Endothelial cell of umbilical vein (primary cell): ENCODE results near the gene C1orf35. TPM values are rescaled to one million over a fixed set of nuclear protein-coding genes. Genes with fewer than 3 reads are reported as not detected.
A peak's percentile ranks its signal among the peaks of the same experiment; 100 is the strongest.

Source experiments
- BruUV-seq: library from RNA; stranded (reverse); fragments of 400-500 nt; replicated peaks from 2 replicates; lab custom pipeline; 2021; lab: Mats Ljungman, UMichigan
- CTCF ChIA-PET: fragments of 300-600, 350-600 bp; sonication (Branson Sonifier 250); formaldehyde crosslinking; loops from one replicate; lab custom pipeline; 2021; ENCODE audit warnings: antibody characterized with exemption, inconsistent platforms; lab: Charles Lee
- POLR2A ChIA-PET: fragments of 300-600, 350-600 bp; sonication (Branson Sonifier 250); formaldehyde crosslinking; loops from one replicate; lab custom pipeline; 2021; ENCODE audit warnings: antibody characterized with exemption, inconsistent platforms; lab: Charles Lee
- DNase-seq: peaks from one replicate; pipeline ENCODE4 v3.0.0-alpha.2; 2011; ENCODE audit warnings: low read depth, low spot score
- FAIRE-seq: peaks from 2 replicates; lab custom pipeline; 2011; peaks lifted over from hg19 to GRCh38; lab: Jason Lieb, UNC
- H2AFZ ChIP-seq: 2 replicates; pipeline ENCODE4 v1.6.0; 2012; ENCODE audit warnings: low read depth, low read length, control low read depth, inconsistent platforms
- H3K27ac ChIP-seq: 2 replicates; pipeline ENCODE4 v1.5.1; 2011; ENCODE audit warnings: low read depth, mild to moderate bottlenecking, control low read depth, low read length, moderate library complexity; ENCODE audit not compliant: insufficient read depth
- H3K27me3 ChIP-seq, 2 experiments: 2 replicates each; pipeline versions ENCODE4 v1.6.0 to v1.6.1; 2011; ENCODE audit warnings: low read length in 2 of 2, mixed read lengths in 1 of 2; ENCODE audit not compliant: control insufficient read depth in 2 of 2, insufficient read depth in 2 of 2
- H3K36me3 ChIP-seq, 2 experiments: 2 replicates in 1 of 2; 3 replicates in 1 of 2; pipeline ENCODE4 v1.5.1; 2011; ENCODE audit warnings: low read length in 2 of 2, mild to moderate bottlenecking in 1 of 2, moderate library complexity in 1 of 2; ENCODE audit not compliant: control insufficient read depth in 2 of 2, insufficient read depth in 2 of 2; ENCODE audit errors: extremely low read depth in 1 of 2
- H3K4me1 ChIP-seq: 3 replicates; pipeline ENCODE4 v1.5.1; 2011; ENCODE audit warnings: mild to moderate bottlenecking, low read length; ENCODE audit not compliant: control insufficient read depth, insufficient read depth; ENCODE audit errors: extremely low read depth
- H3K4me2 ChIP-seq: 2 replicates; pipeline ENCODE4 v1.6.1; 2011; ENCODE audit warnings: low read length, control low read depth, mixed read lengths; ENCODE audit not compliant: insufficient read depth
- H3K4me3 ChIP-seq, 3 experiments: fragments of 200-600 bp in 1 of 3; sonication (generic), shearing (Covaris generic) in 1 of 3; replicated peaks in 1 of 3; 2 replicates each; pipeline ENCODE4 v1.5.1; 2011 to 2016; ENCODE audit warnings: control low read depth in 3 of 3, low read length in 3 of 3, mild to moderate bottlenecking in 2 of 3, inconsistent platforms in 1 of 3, low read depth in 1 of 3, moderate library complexity in 1 of 3; ENCODE audit not compliant: insufficient read depth in 1 of 3
- H3K79me2 ChIP-seq: 2 replicates; pipeline ENCODE4 v1.6.0; 2012; ENCODE audit warnings: low read length, inconsistent platforms; ENCODE audit not compliant: control insufficient read depth, insufficient read depth
- H3K9ac ChIP-seq: replicated peaks from 2 replicates; pipeline ENCODE3; 2011; ENCODE audit warnings: low read length, control low read depth; ENCODE audit not compliant: insufficient read depth; ENCODE audit errors: extremely low read depth
- H3K9me1 ChIP-seq: replicated peaks from 3 replicates; pipeline ENCODE4 v1.6.0; 2011; ENCODE audit warnings: mild to moderate bottlenecking, low read length; ENCODE audit not compliant: control insufficient read depth, insufficient read depth; ENCODE audit errors: extremely low read depth
- H3K9me3 ChIP-seq: replicated peaks from 2 replicates; pipeline ENCODE4 v1.5.1; 2012; ENCODE audit warnings: low read length, inconsistent platforms; ENCODE audit not compliant: control insufficient read depth, insufficient read depth
- H4K20me1 ChIP-seq: replicated peaks from 2 replicates; pipeline ENCODE3; 2011; ENCODE audit warnings: mild to moderate bottlenecking, low read length; ENCODE audit not compliant: control insufficient read depth, insufficient read depth; ENCODE audit errors: extremely low read depth
- EZH2 ChIP-seq: IDR thresholded peaks from 2 replicates; pipeline ENCODE4 v1.6.1; 2012; ENCODE audit warnings: borderline replicate concordance, low read depth, mild to moderate bottlenecking, moderate library complexity, low read length, inconsistent platforms; ENCODE audit not compliant: severe bottlenecking
- FOS ChIP-seq: IDR thresholded peaks from 2 replicates; pipeline ENCODE4 v1.6.1; 2011; ENCODE audit warnings: mild to moderate bottlenecking, low read length, moderate library complexity, borderline replicate concordance; ENCODE audit not compliant: insufficient read depth
- GATA2 ChIP-seq: IDR thresholded peaks from 2 replicates; pipeline ENCODE4 v1.7.0; 2011; ENCODE audit warnings: low read depth, mild to moderate bottlenecking, moderate library complexity, mixed read lengths, low read length; ENCODE audit not compliant: insufficient read length, insufficient read depth
- JUN ChIP-seq: IDR thresholded peaks from 2 replicates; pipeline ENCODE4 v1.6.1; 2011; ENCODE audit warnings: borderline replicate concordance, low read depth; ENCODE audit not compliant: insufficient read length, insufficient read depth
- MYC ChIP-seq: IDR thresholded peaks from one replicate; pipeline ENCODE4 v1.6.1; 2011; ENCODE audit warnings: mild to moderate bottlenecking, low read depth, low read length
- POLR2A ChIP-seq: IDR thresholded peaks from 2 replicates; pipeline ENCODE4 v1.6.1; 2012; ENCODE audit warnings: low read depth, mild to moderate bottlenecking, control low read depth, low read length
- POLR2AphosphoS5 ChIP-seq: IDR thresholded peaks from 2 replicates; pipeline ENCODE4 v1.6.1; 2012; ENCODE audit warnings: low read depth, mild to moderate bottlenecking, control low read depth, low read length, moderate library complexity; ENCODE audit not compliant: insufficient read depth
- dilution Hi-C: fragments of 300-500 bp; cut with MboI; formaldehyde crosslinking; loops from one replicate; pipeline ENCODE4 v1.15.0; 2019; ENCODE audit warnings: low sequenced_read_pairs; ENCODE audit not compliant: extremely low pct_ligation_motif_present
- intact Hi-C: fragments of 100-400 bp; cut with micrococcal nuclease; formaldehyde crosslinking; loops from one replicate; pipeline ENCODE4 v1.10.0; 2022
- polyA plus RNA-seq, 4 experiments: library from polyadenylated mRNA; depleted of rRNA in 3 of 4; stranded (reverse) in 3 of 4; unstranded in 1 of 4; fragments of >200 nt; gene quantifications; 2 replicates each; pipeline versions ENCODE4 v1.2.1 to v1.2.3, GENCODE V29; 2011 to 2012; ENCODE audit warnings: missing spikeins in 1 of 4
- total RNA-seq: library from RNA; stranded (reverse); gene quantifications from 2 replicates; pipeline ENCODE4 v1.2.3, GENCODE V29; 2021
- TF ChIP-seq, protein P1 (sequence below), 2 donors: IDR thresholded peaks; 1 replicate in 1 of 2; 2 replicates in 1 of 2; pipeline ENCODE4 v1.5.1; 2011; ENCODE audit warnings: low read length in 2 of 2, mild to moderate bottlenecking in 2 of 2, moderate library complexity in 2 of 2, control low read depth in 1 of 2, inconsistent platforms in 1 of 2, low read depth in 1 of 2; ENCODE audit not compliant: insufficient read depth in 1 of 2; ENCODE audit errors: extremely low read depth in 1 of 2
- TF ChIP-seq, protein P2 (sequence below): IDR thresholded peaks from 2 replicates; pipeline ENCODE4 v1.6.1; 2011; ENCODE audit not compliant: insufficient read depth, insufficient read length

The C1orf35 gene
- total and polyA plus RNA-seq, 2 donors (not counting 3 experiments of a cell fraction or from before 2014, with no cell fraction given) = 19.9 to 21.7 TPM

DNA sequence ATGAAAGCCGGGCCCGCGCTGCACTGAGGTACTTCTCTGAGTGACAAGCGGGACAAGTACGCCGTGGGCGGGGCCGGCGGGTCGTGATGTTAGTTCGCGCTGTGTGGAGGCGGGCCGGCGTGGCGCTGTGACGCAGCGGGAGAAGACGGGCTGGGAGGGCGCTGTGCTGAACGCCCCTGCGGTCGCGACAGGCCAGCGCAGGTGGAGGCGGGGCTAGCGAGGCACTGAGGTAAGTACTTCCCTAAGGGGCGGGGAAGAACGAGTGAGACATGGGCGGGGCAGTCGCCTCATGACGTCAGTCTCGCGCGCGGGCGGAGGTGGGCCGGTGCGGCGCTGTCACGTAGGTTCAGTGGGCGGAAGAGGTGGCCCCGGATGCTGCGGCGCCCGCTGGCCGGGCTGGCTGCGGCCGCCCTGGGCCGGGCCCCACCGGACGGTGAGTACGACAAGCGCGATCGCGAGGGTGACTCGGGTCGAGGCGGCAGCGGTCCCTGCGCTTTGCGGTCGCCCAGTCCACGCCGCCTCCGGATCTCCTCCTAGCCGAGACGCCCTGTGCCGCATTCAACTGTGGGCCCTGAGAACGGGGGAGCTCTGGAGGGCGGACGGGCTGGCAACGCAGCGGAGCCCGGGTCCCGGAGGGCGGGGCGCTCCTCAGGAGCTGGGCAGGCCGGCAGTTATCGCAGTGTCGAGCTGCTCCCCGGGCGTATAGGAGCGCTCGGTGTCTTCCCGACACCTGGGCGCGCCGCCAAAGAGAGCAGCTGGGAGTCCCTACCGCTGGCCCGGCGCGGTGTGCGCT lies 37.0 kb upstream of the C1orf35 start, which contains the start of gene GUK1:
Gene GUK1, plus strand, starts transcription at position 349 of the 793 bp plus-strand sequence. Its CDS starts 24 bp downstream, at position 373.
- Histone ChIP-seq H3K27me3 (peaks cover 14 to 21% of the 10 kb centered on the region in 2 experiments), H3K27ac (peak within 1 kb of the TSS; percentile 82), H3K79me2 (peaks cover 47% of the 10 kb centered on the region), H3K9me1 (no peaks in the 10 kb centered on the region), H4K20me1 (no peaks in the 10 kb centered on the region), H3K4me3 (peak within 1 kb of the TSS; percentile 53 to 77 (median 65)), H3K4me2 (peak within 1 kb of the TSS; percentile 93), H2AFZ (peak within 1 kb of the TSS; percentile 71), H3K4me1 (peaks cover 18% of the 10 kb centered on the region), H3K9ac (peak within 1 kb of the TSS; percentile 86), H3K36me3 (no peaks in the 10 kb centered on the region), H3K9me3 (no peaks in the 10 kb centered on the region)
- ChIA-PET CTCF (interaction anchor here (0.6 to 3.5 kb wide), 5 partner anchors 9 to 141 kb away, joined by 4 to 12 read pairs (median 7); partner anchors contain the start of gene IBA57), POLR2A (interaction anchor here (0.7 to 0.9 kb wide), 4 partner anchors 9 to 266 kb away, joined by 3 to 5 read pairs (median 4); partner anchors contain the start of genes IBA57 and TRIM11)
- peak; percentile 88 for TF ChIP-seq POLR2AphosphoS5
- no peak for TF ChIP-seq JUN
- TF ChIP-seq, protein P1, sequence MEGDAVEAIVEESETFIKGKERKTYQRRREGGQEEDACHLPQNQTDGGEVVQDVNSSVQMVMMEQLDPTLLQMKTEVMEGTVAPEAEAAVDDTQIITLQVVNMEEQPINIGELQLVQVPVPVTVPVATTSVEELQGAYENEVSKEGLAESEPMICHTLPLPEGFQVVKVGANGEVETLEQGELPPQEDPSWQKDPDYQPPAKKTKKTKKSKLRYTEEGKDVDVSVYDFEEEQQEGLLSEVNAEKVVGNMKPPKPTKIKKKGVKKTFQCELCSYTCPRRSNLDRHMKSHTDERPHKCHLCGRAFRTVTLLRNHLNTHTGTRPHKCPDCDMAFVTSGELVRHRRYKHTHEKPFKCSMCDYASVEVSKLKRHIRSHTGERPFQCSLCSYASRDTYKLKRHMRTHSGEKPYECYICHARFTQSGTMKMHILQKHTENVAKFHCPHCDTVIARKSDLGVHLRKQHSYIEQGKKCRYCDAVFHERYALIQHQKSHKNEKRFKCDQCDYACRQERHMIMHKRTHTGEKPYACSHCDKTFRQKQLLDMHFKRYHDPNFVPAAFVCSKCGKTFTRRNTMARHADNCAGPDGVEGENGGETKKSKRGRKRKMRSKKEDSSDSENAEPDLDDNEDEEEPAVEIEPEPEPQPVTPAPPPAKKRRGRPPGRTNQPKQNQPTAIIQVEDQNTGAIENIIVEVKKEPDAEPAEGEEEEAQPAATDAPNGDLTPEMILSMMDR (IDR thresholded peaks at IDR 0.05; ENCODE audit: extremely low read depth in 1 of 2, insufficient read depth in 1 of 2, low read depth in 1 of 2, low read length in 2 of 2) = peak in 1 of 2 donors; percentile 43
- TF ChIP-seq, protein P2, sequence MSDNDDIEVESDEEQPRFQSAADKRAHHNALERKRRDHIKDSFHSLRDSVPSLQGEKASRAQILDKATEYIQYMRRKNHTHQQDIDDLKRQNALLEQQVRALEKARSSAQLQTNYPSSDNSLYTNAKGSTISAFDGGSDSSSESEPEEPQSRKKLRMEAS = peak; percentile 2
- TF ChIP-seq GATA2 = no peak
- no peak for TF ChIP-seq EZH2
- TF ChIP-seq POLR2A = peak; percentile 95
- no peak for TF ChIP-seq MYC
- no peak for TF ChIP-seq FOS
- dilution Hi-C loops (no loop called here), intact Hi-C loops (loop anchor here (1.0 to 10.0 kb wide), 8 partner anchors 8 to 319 kb away; partner anchors contain the start of genes ARF1, IBA57, MRPL55 and TRIM11)
- DNase-seq (peak; percentile 100), FAIRE-seq (peak; percentile 99)
- TSS peak; percentile 57 for BruUV-seq
